Tibial artery (tissue), 4 donors: ENCODE measurements around the gene FAM78A.

Experiments
- DNase-seq, 2 donors: peaks; one replicate each; pipeline ENCODE4 v3.0.0-alpha.2; 2019
- H3K27ac ChIP-seq, 2 donors: fragments of 200-600 bp; sonication (generic) in 1 of 2; 1 replicate in 1 of 2; 2 replicates in 1 of 2; pipeline ENCODE4 v1.5.1; 2018 to 2019; ENCODE audit warnings: mild to moderate bottlenecking in 1 of 2
- H3K27me3 ChIP-seq, 2 donors: fragments of 200-600 bp; sonication (generic) in 1 of 2; one replicate each; pipeline versions ENCODE4 v1.5.1 to v1.6.0; 2016 to 2019
- H3K36me3 ChIP-seq, 3 donors: fragments of 200-600 bp; sonication (generic) in 2 of 3; one replicate each; pipeline ENCODE4 v1.5.1; 2016 to 2019; ENCODE audit warnings: mild to moderate bottlenecking in 2 of 3
- H3K4me1 ChIP-seq, 4 donors: fragments of 200-600 bp; sonication (generic) in 2 of 4; 1 replicate in 3 of 4; 2 replicates in 1 of 4; pipeline ENCODE4 v1.5.1; 2016 to 2019
- H3K4me3 ChIP-seq, 2 donors: fragments of 200-600 bp; sonication (generic) in 1 of 2; 1 replicate in 1 of 2; 2 replicates in 1 of 2; pipeline ENCODE4 v1.5.1; 2018 to 2019; ENCODE audit warnings: mild to moderate bottlenecking in 2 of 2
- H3K9me3 ChIP-seq, 3 donors: fragments of 200-600 bp; sonication (generic) in 1 of 3; one replicate each; pipeline ENCODE4 v1.5.1; 2016 to 2019
- CTCF ChIP-seq, 2 experiments: fragments of 200-600 bp in 1 of 2; fragments of 450-650 bp in 1 of 2; IDR thresholded peaks; one replicate each; pipeline ENCODE4 v1.5.1; 2017 to 2019; ENCODE audit warnings: antibody characterized with exemption in 2 of 2, mild to moderate bottlenecking in 1 of 2, moderate library complexity in 1 of 2
- intact Hi-C: fragments of 100-400 bp; cut with DNase I; formaldehyde crosslinking; loops from one replicate; pipeline ENCODE4 v1.15.0; 2023; ENCODE audit warnings: low total_unique reads

FAM78A gene

GRCh38 chr9:131280660-131281059 is 4.3 kb upstream of the FAM78A start:
- DNase-seq = no peak
- Histone ChIP-seq H3K27me3 (peaks cover 0 to 57% of the 10 kb centered on the region in 2 donors), H3K36me3 (no peaks in the 10 kb centered on the region), H3K4me1 (peaks cover 0 to 31% (median 25%) of the 10 kb centered on the region in 4 donors), H3K4me3 (no peak overlapping the region), H3K9me3 (no peaks in the 10 kb centered on the region), H3K27ac (no peak overlapping the region)
- intact Hi-C loops = no loop called here
- TF ChIP-seq CTCF (IDR thresholded peaks at IDR 0.05) = no peak

- H3K27ac ChIP-seq = no peak overlapping the region
- no peak for TF ChIP-seq CTCF (IDR thresholded peaks at IDR 0.05)
- H3K4me1 ChIP-seq = peaks cover 0 to 31% (median 25%) of the 10 kb centered on the region in 4 donors
- H3K4me3 ChIP-seq = no peak overlapping the region
- no peaks in the 10 kb centered on the region for H3K36me3 ChIP-seq
- peaks cover 0 to 64% of the 10 kb centered on the region in 2 donors for H3K27me3 ChIP-seq
- H3K9me3 ChIP-seq = no peaks in the 10 kb centered on the region
- no peak for DNase-seq
- intact Hi-C loops = no loop called here
Observed at GRCh38 chr9:131279863-131280570, 3.7 kb upstream of the FAM78A start.

- Histone ChIP-seq H3K4me3 (no peak overlapping the region), H3K9me3 (no peaks in the 10 kb centered on the region), H3K27ac (no peak overlapping the region), H3K36me3 (no peaks in the 10 kb centered on the region), H3K4me1 (peaks cover 0 to 31% (median 25%) of the 10 kb centered on the region in 4 donors), H3K27me3 (peaks cover 0 to 69% of the 10 kb centered on the region in 2 donors)
- intact Hi-C loops = no loop called here
- no peak for TF ChIP-seq CTCF (IDR thresholded peaks at IDR 0.05)
- DNase-seq = no peak
Observed at GRCh38 chr9:131279196-131279862, 3.0 kb upstream of the FAM78A start.

- H3K36me3 ChIP-seq = no peaks in the 10 kb centered on the region
- TF ChIP-seq CTCF (IDR thresholded peaks at IDR 0.05) = no peak
- intact Hi-C loops = no loop called here
- H3K27ac ChIP-seq = no peak overlapping the region
- no peak overlapping the region for H3K4me3 ChIP-seq
- no peaks in the 10 kb centered on the region for H3K9me3 ChIP-seq
- peaks cover 0 to 75% of the 10 kb centered on the region in 2 donors for H3K27me3 ChIP-seq
- DNase-seq = no peak
- peaks cover 0 to 31% (median 25%) of the 10 kb centered on the region in 4 donors for H3K4me1 ChIP-seq
Observed at GRCh38 chr9:131278702-131279111, 2.4 kb upstream of the FAM78A start.

GRCh38 chr9:131277910-131278701 is 1.8 kb upstream of the FAM78A start:
- no peaks in the 10 kb centered on the region for H3K9me3 ChIP-seq
- H3K27ac ChIP-seq = no peak overlapping the region
- peaks cover 0 to 78% of the 10 kb centered on the region in 2 donors for H3K27me3 ChIP-seq
- DNase-seq = peak; percentile 86 to 89
- peak overlapping the region; percentile 64 to 74 for H3K4me3 ChIP-seq
- peaks cover 0 to 30% (median 23%) of the 10 kb centered on the region in 4 donors for H3K4me1 ChIP-seq
- intact Hi-C loops = no loop called here
- H3K36me3 ChIP-seq = no peaks in the 10 kb centered on the region
- TF ChIP-seq CTCF (IDR thresholded peaks at IDR 0.05) = no peak
